MV-4-11 (cell line): ENCODE data around the gene SPDYA.
"Not testable (repeated sequence)": the region's sequence is repeated elsewhere in the genome, so short reads cannot be mapped to it uniquely, and the experiment has no call there.

Experiments used
- DNase-seq: peaks from one replicate; lab custom pipeline; 2025; lab: John Stamatoyannopoulos, UW

SPDYA gene

DNA sequence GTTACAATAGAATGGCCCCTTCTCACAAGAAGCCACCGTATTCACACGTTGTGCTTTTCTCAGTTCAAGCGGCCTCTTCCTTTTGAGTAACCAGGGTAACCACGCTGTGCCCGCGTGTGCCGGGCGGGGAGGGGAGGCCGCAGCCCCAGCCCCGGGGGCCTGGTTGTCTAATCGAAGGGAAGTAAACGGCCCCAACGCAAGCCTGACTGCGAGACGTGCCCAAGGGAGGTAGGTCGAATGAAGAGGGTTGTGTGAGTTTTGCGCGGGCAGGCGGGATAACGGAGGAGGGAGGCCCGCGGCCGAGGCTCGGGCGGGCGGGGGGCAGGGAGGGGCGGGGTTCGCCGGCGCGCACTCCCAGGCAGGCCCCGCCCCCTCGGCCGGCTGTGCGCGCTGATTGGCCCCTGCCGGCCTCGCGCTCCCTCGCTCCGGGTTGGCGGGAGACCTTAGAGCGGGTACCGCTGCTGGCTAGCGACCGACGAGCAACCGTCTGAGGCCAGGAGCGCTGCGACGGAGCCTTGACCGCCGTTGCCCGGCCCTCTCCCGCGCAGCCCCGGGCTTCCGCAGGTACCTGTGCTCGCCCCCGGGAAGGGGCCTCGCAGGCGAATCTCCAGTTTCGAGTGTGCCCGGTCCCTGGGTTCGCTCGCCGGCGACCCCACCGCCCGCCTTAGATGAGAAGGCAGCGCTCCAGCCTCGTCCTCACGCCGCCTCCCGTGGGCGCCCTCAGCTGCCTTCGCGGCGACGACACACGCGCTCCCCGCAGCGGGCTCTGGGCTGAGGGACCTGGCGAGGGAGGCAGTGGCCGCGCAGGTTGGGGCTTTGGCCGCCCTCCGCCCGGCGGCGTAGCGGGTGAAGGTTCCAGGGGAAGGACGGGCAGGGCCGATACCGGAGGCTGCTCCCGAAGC is at the start of gene SPDYA:
SPDYA (plus strand) TSS at position 451 of the 902 bp plus-strand sequence. CDS start 5,181 bp downstream, outside the sequence.
- DNase-seq, result peak; percentile 65

GRCh38 chr2:28761420-28761819 is 49.2 kb upstream of the SPDYA start:
- no peak for DNase-seq

GRCh38 chr2:28764909-28765711 is 45.5 kb upstream of the SPDYA start:
- DNase-seq, result no peak

- peak; percentile 15 for DNase-seq
Measured at GRCh38 chr2:28766070-28766469, 44.6 kb upstream of the SPDYA start.

GRCh38 chr2:28767337-28767736 is 43.3 kb upstream of the SPDYA start:
- DNase-seq, result no peak

DNA sequence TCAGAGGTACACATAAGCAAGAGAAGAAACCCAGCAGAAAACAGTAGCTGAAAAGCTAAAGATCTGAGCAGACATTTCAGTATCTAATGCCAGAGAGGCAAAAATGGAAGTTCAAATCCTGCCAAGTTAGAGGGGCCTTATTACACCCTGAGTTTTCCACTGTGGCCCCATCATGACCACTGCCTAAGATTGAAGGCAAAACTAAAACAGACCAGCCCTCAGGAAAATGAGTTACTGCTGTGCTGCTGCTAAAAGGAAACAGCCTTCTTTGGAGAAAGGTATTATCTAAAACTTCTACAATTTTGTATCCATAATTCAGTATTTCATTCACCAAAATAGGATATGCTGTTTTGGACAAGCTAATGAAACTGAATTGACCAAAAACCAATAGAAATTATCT is 42.2 kb upstream of the SPDYA start:
- no peak for DNase-seq

GRCh38 chr2:28768952-28769351 is 41.7 kb upstream of the SPDYA start:
- DNase-seq, result no peak

- DNase-seq, result no peak
Measured at GRCh38 chr2:28772351-28772750, 38.3 kb upstream of the SPDYA start.

DNA sequence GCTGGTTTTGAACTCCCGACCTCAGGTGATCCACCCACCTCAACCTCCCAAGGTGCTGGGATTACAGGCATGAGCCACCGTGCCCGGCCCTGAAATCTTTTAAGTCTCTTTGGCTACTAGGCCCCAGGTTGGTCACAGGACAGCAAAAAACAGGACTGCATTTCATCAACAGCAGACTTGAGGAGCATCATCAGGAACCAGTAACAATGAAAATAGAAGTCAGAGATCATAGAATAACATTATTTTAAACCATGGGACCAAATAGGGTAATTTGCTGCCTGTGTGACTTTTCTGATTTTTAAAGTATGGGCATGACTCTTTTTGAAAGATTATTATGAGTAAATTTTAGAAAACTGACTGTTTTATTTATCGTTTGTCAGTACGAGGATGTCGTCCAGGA is 34.2 kb upstream of the SPDYA start:
- no peak for DNase-seq

DNA sequence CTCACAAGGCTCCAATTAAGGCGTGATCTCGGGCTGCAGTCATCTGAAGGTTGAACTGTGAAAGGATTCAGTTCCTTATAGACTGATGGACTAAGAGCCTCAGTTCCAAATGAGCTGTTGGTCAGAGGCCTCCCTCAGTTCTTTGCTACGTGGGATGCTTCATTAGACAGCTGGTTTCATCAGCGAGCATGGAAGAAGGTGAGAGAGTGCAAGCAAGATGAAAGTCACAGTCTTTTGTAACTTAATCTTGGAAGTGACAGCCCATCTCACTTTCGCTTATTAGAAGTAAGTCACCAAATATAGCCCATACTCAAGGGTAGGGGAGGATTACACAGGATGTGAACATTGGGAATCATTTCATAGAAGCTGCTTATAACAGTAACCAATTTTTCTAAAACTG is 32.2 kb upstream of the SPDYA start:
- no peak for DNase-seq

DNA sequence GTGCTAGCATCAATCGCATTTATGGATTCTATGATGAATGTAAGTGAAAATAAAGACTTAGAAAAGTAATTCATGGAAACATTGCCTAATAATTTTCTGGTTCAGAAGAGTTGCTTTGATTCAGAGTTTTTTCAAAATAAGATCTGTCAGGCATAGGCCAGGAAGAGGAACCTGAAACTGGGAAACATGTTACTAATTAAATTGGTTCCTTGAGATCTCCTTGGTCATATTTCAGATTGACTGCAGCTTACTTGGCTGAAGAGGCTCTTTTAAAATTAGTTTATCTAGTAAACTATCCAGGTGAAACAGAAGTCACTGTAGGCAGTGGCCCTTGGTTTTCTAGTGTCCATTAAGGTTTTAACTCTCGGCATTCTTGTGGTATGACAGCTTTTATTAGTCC is 31.6 kb upstream of the SPDYA start:
- DNase-seq, result peak; percentile 66

GRCh38 chr2:28780496-28780895 is 30.1 kb upstream of the SPDYA start:
- no peak for DNase-seq

GRCh38 chr2:28782423-28782822 is 28.2 kb upstream of the SPDYA start:
- no peak for DNase-seq

DNA sequence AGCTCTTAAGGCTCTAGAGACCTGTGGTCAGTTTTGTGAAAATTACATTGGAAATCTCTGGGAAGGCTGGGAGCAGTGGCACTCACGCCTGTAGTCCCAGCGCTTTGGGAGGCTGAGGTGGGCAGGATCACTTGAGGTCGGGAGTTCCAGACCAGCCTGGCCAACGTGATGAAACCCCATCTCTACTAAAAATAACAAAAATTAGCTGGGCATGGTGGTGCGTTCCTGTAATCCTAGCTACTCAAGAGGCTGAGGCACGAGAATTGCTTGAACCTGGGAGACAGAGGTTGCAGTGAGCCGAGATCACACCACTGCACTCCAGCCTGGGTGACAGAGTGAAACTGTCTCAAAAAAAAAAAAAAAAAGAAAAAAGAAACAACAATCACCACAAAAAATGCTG is 26.1 kb upstream of the SPDYA start:
- DNase-seq, result not testable (repeated sequence)

DNA sequence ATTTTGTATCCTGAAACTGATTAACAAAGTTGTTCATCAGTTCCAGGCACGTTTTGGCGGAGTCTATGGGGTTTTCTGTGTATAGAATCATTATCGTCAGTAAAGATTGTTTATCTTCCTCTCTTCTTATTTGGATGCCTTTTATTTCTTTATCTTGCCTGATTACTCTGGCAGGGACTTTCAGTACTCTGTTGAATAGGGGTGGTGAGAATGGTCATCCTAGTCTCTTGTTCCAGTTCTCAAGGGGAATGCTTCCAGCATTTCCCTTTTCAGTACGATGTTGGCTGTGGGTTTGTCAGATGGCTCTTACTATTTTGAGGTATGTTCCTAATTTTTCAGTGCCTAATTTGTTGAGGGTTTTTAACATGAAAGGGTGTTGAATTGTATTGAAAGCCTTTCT is 14.0 kb upstream of the SPDYA start:
- DNase-seq, result no peak

- DNase-seq, result no peak
Measured at GRCh38 chr2:28801726-28802125, 8.9 kb upstream of the SPDYA start.

GRCh38 chr2:28802975-28803429 is 7.6 kb upstream of the SPDYA start:
- DNase-seq, result no peak

GRCh38 chr2:28809927-28810326 is 707 bp upstream of the SPDYA start:
- no peak for DNase-seq

GRCh38 chr2:28818053-28818452 is 7.4 kb downstream of the SPDYA start:
- no peak for DNase-seq

- peak; percentile 19 for DNase-seq
Measured at GRCh38 chr2:28821295-28821958, 10.8 kb downstream of the SPDYA start.

- DNase-seq, result no peak
Measured at GRCh38 chr2:28822036-28822435, 11.4 kb downstream of the SPDYA start.

DNA sequence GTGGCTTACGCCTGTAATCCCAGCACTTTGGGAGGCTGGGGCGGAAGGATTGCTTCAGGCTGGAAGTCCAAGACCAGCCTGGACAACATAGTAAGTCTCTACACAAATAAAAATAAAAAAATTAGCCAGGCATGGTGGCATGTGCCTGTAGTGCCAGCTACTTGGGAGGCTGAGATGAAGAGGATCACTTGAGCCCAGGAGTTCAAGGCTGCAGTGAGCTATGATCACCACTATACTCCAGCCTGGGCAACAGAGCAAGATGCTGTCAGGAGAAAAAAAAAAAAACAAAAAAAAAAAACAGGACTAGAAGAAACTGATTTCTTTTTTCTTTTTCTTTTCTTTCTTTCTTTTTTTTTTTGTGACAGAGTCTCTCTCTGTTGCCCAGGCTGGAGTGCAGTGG is 13.6 kb downstream of the SPDYA start:
- DNase-seq, result no peak
